Muscle layer of colon (tissue), 2 donors: ENCODE data around the gene TIE1.

ENCODE experiments used
- H3K27ac ChIP-seq: one replicate; pipeline ENCODE4 v1.7.0; 2013; ENCODE audit warnings: low read depth, mild to moderate bottlenecking, low read length, moderate library complexity
- H3K27me3 ChIP-seq, 2 donors: one replicate each; pipeline ENCODE4 v1.7.0; 2013; ENCODE audit warnings: low read length in 2 of 2, mild to moderate bottlenecking in 2 of 2; ENCODE audit not compliant: insufficient read depth in 2 of 2, control insufficient read depth in 1 of 2
- H3K36me3 ChIP-seq: one replicate; pipeline ENCODE4 v1.7.0; 2013; ENCODE audit warnings: mild to moderate bottlenecking, low read length; ENCODE audit not compliant: insufficient read depth
- H3K4me1 ChIP-seq: one replicate; pipeline ENCODE4 v1.7.0; 2013; ENCODE audit warnings: mild to moderate bottlenecking, low read length; ENCODE audit not compliant: insufficient read depth
- H3K4me3 ChIP-seq, 2 donors: one replicate each; pipeline ENCODE4 v1.7.0; 2013; ENCODE audit warnings: low read length in 2 of 2, low read depth in 1 of 2, mild to moderate bottlenecking in 1 of 2, moderate library complexity in 1 of 2
- H3K9ac ChIP-seq: one replicate; pipeline ENCODE4 v1.7.0; 2013; ENCODE audit warnings: low read length
- H3K9me3 ChIP-seq: one replicate; pipeline ENCODE4 v1.7.0; 2013; ENCODE audit warnings: mild to moderate bottlenecking, low read length
- donor health status: abdominal sarcoma.
- donor health status: Adenocarcinoma of cecum.

Gene TIE1

DNA sequence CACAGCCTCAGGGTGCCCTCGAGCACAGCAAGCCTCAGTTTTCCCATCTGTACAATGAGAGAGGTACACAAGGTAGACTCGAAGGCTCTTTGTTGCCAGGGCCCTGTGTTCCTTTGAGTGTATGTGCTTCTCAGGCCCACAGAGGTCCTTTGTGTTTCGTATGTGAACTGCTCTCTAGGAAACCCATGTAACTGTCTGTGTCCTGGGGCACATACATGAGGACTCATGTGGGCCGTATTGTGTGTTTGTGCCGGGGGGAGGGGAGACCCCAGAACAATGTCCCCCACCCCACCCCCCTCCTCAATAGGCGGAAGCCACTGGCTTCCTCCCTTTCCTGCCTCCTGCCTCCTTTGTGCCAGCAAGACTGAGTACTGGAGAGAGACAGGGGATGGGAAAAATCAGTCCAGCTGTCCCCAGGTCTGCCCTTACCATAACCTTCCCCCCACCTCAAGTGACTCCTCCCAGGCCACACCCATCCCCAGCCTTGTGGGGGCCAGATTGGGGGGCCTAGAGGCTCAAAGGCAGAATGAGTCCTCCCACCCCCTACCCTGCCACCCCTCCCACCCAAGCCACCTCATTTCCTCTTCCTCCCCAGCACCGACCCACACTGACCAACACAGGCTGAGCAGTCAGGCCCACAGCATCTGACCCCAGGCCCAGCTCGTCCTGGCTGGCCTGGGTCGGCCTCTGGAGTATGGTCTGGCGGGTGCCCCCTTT is at the start of gene TIE1:
TIE1 (plus strand) TSS at position 605 of the 717 bp plus-strand sequence; CDS start at position 695, 90 bp downstream.
- H3K9ac ChIP-seq: no peak within 1 kb of the TSS
- H3K9me3 ChIP-seq: no peaks in the 10 kb centered on the region
- no peaks in the 10 kb centered on the region for H3K36me3 ChIP-seq
- H3K27me3 ChIP-seq: no peaks in the 10 kb centered on the region
- H3K27ac ChIP-seq: no peak within 1 kb of the TSS
- no peak within 1 kb of the TSS for H3K4me3 ChIP-seq
- H3K4me1 ChIP-seq: no peaks in the 10 kb centered on the region

- Histone ChIP-seq H3K9me3 (no peaks in the 10 kb centered on the region), H3K36me3 (no peaks in the 10 kb centered on the region), H3K4me3 (no peak overlapping the region), H3K27ac (no peak overlapping the region), H3K4me1 (no peaks in the 10 kb centered on the region), H3K27me3 (no peaks in the 10 kb centered on the region), H3K9ac (no peak overlapping the region)
Observed at GRCh38 chr1:43251024-43251423, 49.8 kb upstream of the TIE1 start.

- H3K9me3 ChIP-seq: no peaks in the 10 kb centered on the region
- no peaks in the 10 kb centered on the region for H3K4me1 ChIP-seq
- no peak overlapping the region for H3K9ac ChIP-seq
- H3K36me3 ChIP-seq: no peaks in the 10 kb centered on the region
- H3K4me3 ChIP-seq: no peak overlapping the region
- H3K27ac ChIP-seq: no peak overlapping the region
- H3K27me3 ChIP-seq: no peaks in the 10 kb centered on the region
Observed at GRCh38 chr1:43252225-43252624, 48.6 kb upstream of the TIE1 start.

DNA sequence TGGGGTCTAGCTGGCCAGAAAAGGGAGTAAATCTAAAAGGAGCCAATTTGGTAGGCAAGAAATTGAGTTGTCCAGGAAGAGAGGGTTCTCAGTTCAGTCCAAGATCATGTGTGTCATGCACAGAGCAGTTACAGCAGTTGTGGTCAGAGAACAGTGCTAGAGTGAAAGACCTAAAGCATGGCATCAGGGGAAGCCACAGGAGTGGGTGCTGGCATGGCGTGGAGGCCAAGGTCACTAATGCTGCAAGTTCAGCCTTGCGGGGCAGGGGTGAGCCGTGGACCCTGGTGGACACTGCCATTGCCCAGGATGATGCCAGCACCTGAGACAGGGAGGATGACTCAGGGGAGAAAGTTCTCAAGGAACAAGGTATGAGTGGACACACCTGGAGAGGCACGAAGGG is 47.6 kb upstream of the TIE1 start:
- no peak overlapping the region for H3K27ac ChIP-seq
- no peaks in the 10 kb centered on the region for H3K4me1 ChIP-seq
- H3K36me3 ChIP-seq: no peaks in the 10 kb centered on the region
- no peak overlapping the region for H3K9ac ChIP-seq
- H3K9me3 ChIP-seq: no peaks in the 10 kb centered on the region
- H3K4me3 ChIP-seq: no peak overlapping the region
- no peaks in the 10 kb centered on the region for H3K27me3 ChIP-seq

GRCh38 chr1:43253876-43254275 is 46.9 kb upstream of the TIE1 start:
- Histone ChIP-seq H3K36me3 (no peaks in the 10 kb centered on the region), H3K27me3 (no peaks in the 10 kb centered on the region), H3K9ac (no peak overlapping the region), H3K4me1 (no peaks in the 10 kb centered on the region), H3K27ac (no peak overlapping the region), H3K9me3 (no peaks in the 10 kb centered on the region), H3K4me3 (no peak overlapping the region)

- Histone ChIP-seq H3K36me3 (no peaks in the 10 kb centered on the region), H3K4me1 (no peaks in the 10 kb centered on the region), H3K9me3 (no peaks in the 10 kb centered on the region), H3K27ac (no peak overlapping the region), H3K4me3 (no peak overlapping the region), H3K27me3 (no peaks in the 10 kb centered on the region), H3K9ac (no peak overlapping the region)
Observed at GRCh38 chr1:43255438-43256210, 45.2 kb upstream of the TIE1 start.

- H3K9ac ChIP-seq: no peak overlapping the region
- no peaks in the 10 kb centered on the region for H3K9me3 ChIP-seq
- H3K27ac ChIP-seq: no peak overlapping the region
- H3K4me3 ChIP-seq: no peak overlapping the region
- H3K36me3 ChIP-seq: no peaks in the 10 kb centered on the region
- H3K27me3 ChIP-seq: no peaks in the 10 kb centered on the region
- H3K4me1 ChIP-seq: no peaks in the 10 kb centered on the region
Observed at GRCh38 chr1:43256675-43257570, 43.9 kb upstream of the TIE1 start.

- Histone ChIP-seq H3K9me3 (no peaks in the 10 kb centered on the region), H3K27me3 (no peaks in the 10 kb centered on the region), H3K9ac (no peak overlapping the region), H3K4me3 (no peak overlapping the region), H3K27ac (no peak overlapping the region), H3K4me1 (no peaks in the 10 kb centered on the region), H3K36me3 (no peaks in the 10 kb centered on the region)
Observed at GRCh38 chr1:43258370-43258769, 42.4 kb upstream of the TIE1 start.

DNA sequence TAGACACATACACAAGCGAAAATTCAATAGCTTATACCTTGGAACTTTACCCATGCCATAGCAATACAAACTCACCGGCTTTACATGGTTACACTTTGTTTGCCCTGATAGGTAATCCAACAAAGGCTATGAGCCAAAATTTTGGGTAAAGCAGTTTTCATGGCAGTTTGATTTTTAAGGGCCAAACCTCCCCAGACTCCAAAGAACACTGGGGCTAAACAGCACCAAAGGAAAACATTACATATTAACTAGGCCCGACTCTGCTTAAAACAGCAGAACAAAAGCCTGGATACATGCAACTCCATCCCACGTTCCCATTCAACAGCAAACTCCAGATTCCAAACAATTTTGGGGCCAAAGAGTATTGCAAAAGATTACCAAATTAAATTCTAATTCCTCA is 35.4 kb upstream of the TIE1 start:
- no peak overlapping the region for H3K9ac ChIP-seq

GRCh38 chr1:43266881-43267280 is 33.9 kb upstream of the TIE1 start:
- no peak overlapping the region for H3K9ac ChIP-seq
- no peak overlapping the region for H3K4me3 ChIP-seq
- H3K4me1 ChIP-seq: no peaks in the 10 kb centered on the region
- H3K9me3 ChIP-seq: no peaks in the 10 kb centered on the region
- H3K27me3 ChIP-seq: peaks cover 4 to 14% of the 10 kb centered on the region in 2 donors
- no peaks in the 10 kb centered on the region for H3K36me3 ChIP-seq
- H3K27ac ChIP-seq: no peak overlapping the region

More for the DNA sequence above, 35.4 kb upstream of the TIE1 start:
- H3K27me3 ChIP-seq: peaks cover 0 to 8% of the 10 kb centered on the region in 2 donors
- no peak overlapping the region for H3K27ac ChIP-seq
- no peak overlapping the region for H3K4me3 ChIP-seq
- H3K4me1 ChIP-seq: no peaks in the 10 kb centered on the region
- no peaks in the 10 kb centered on the region for H3K9me3 ChIP-seq
- no peaks in the 10 kb centered on the region for H3K36me3 ChIP-seq

- no peak overlapping the region for H3K9ac ChIP-seq
- H3K36me3 ChIP-seq: no peaks in the 10 kb centered on the region
- no peak overlapping the region for H3K4me3 ChIP-seq
- no peaks in the 10 kb centered on the region for H3K4me1 ChIP-seq
- no peaks in the 10 kb centered on the region for H3K9me3 ChIP-seq
- H3K27me3 ChIP-seq: peaks cover 4 to 14% of the 10 kb centered on the region in 2 donors
- no peak overlapping the region for H3K27ac ChIP-seq
Observed at GRCh38 chr1:43267291-43267805, 33.4 kb upstream of the TIE1 start.
